Caki2 (cell line): ENCODE results near the gene TMED4. TPM values are rescaled to one million over a fixed set of nuclear protein-coding genes. Genes with fewer than 3 reads are reported as not detected.

Experiments
- DNase-seq: peaks from one replicate; pipeline ENCODE4 v3.0.0-alpha.2; 2015; ENCODE audit warnings: low read depth
- in situ Hi-C: cut with HindIII; loops from 2 replicates; pipeline ENCODE4 v1.10.0; 2016; ENCODE audit warnings: low sequenced_read_pairs, low pct_unique_long_range_greater_than_20kb, mixed read lengths
- total RNA-seq: library from RNA; depleted of rRNA; stranded (reverse); fragments of >200 nt; shearing (Covaris generic); gene quantifications from 2 replicates; pipeline ENCODE4 v1.2.3, GENCODE V29; 2014; ENCODE audit warnings: low replicate concordance; rRNA removed

The TMED4 gene
- total RNA-seq, 1 experiment from 2014 or later = 317 TPM

GRCh38 chr7:44533301-44534055, 48.6 kb downstream of the TMED4 start:
- no peak for DNase-seq
- in situ Hi-C loops = no loop called here

GRCh38 chr7:44531421-44532380, 50.3 kb downstream of the TMED4 start:
- in situ Hi-C loops = no loop called here
- DNase-seq = no peak

- in situ Hi-C loops = no loop called here
- DNase-seq = no peak
Measured at GRCh38 chr7:44530990-44531389, 51.0 kb downstream of the TMED4 start.

Other genes starting within 250 kb of the TMED4 start
- 29.4 and 30.3 TPM in 2 replicates for gene NUDCD3, start 91.6 kb downstream of the TMED4 start, total RNA-seq
- not detected in 2 replicates for gene NPC1L1, start 40.9 kb downstream of the TMED4 start, total RNA-seq
- 131 and 153 TPM in 2 replicates for gene DDX56, start 8.3 kb downstream of the TMED4 start, total RNA-seq
- gene OGDH, start 24.4 kb upstream of the TMED4 start, total RNA-seq = 33.4 and 56.0 TPM in 2 replicates
- gene ZMIZ2, start 166.6 kb upstream of the TMED4 start, total RNA-seq = 4.6 and 20.0 TPM in 2 replicates
- 5,475 and 6,139 TPM in 2 replicates for gene PPIA, start 214.4 kb upstream of the TMED4 start, total RNA-seq